Subcutaneous abdominal adipose tissue (tissue), 5 donors: ENCODE data around the gene MCC.

Source experiments
- H3K27ac ChIP-seq: one replicate; pipeline ENCODE4 v1.7.0; 2013; ENCODE audit warnings: low read depth, mild to moderate bottlenecking, inconsistent platforms, low read length, moderate library complexity
- H3K27me3 ChIP-seq, 5 donors: one replicate each; pipeline ENCODE4 v1.7.0; 2013; ENCODE audit warnings: low read length in 5 of 5, inconsistent platforms in 1 of 5; ENCODE audit not compliant: control insufficient read depth in 5 of 5, insufficient read depth in 4 of 5
- H3K36me3 ChIP-seq, 5 donors: one replicate each; pipeline ENCODE4 v1.7.0; 2013; ENCODE audit warnings: low read length in 5 of 5; ENCODE audit not compliant: control insufficient read depth in 5 of 5, insufficient read depth in 5 of 5
- H3K4me1 ChIP-seq, 5 donors: one replicate each; pipeline ENCODE4 v1.7.0; 2013; ENCODE audit warnings: low read length in 5 of 5, mild to moderate bottlenecking in 3 of 5, moderate library complexity in 1 of 5; ENCODE audit not compliant: control insufficient read depth in 5 of 5, insufficient read depth in 5 of 5
- H3K4me3 ChIP-seq, 5 donors: one replicate each; pipeline ENCODE4 v1.7.0; 2013; ENCODE audit warnings: low read length in 5 of 5, low read depth in 1 of 5
- H3K9ac ChIP-seq, 5 donors: one replicate each; pipeline ENCODE4 v1.7.0; 2013; ENCODE audit warnings: low read length in 5 of 5, mild to moderate bottlenecking in 4 of 5, moderate library complexity in 3 of 5
- H3K9me3 ChIP-seq, 5 donors: one replicate each; pipeline ENCODE4 v1.7.0; 2013; ENCODE audit warnings: low read length in 5 of 5; ENCODE audit not compliant: control insufficient read depth in 5 of 5
- donor health status: healthy.
- donor health status: healthy.
- donor health status: healthy.
- donor health status: healthy.
- donor health status: healthy.

Gene MCC

GRCh38 chr5:113161806-113162205 lies 326.4 kb downstream of the MCC start:
- H3K27me3 ChIP-seq, result no peaks in the 10 kb centered on the region
- no peaks in the 10 kb centered on the region for H3K36me3 ChIP-seq
- no peak overlapping the region for H3K27ac ChIP-seq
- H3K4me3 ChIP-seq, result no peak overlapping the region
- no peak overlapping the region for H3K9ac ChIP-seq
- H3K4me1 ChIP-seq, result peaks cover 0 to 6% (median 5%) of the 10 kb centered on the region in 5 donors
- no peaks in the 10 kb centered on the region for H3K9me3 ChIP-seq

GRCh38 chr5:113157886-113158285 lies 330.4 kb downstream of the MCC start:
- Histone ChIP-seq H3K9ac (no peak overlapping the region), H3K36me3 (no peaks in the 10 kb centered on the region), H3K4me3 (no peak overlapping the region), H3K27me3 (no peaks in the 10 kb centered on the region), H3K4me1 (peaks cover 0 to 5% (median 4%) of the 10 kb centered on the region in 5 donors), H3K27ac (no peak overlapping the region), H3K9me3 (peaks cover 0 to 3% (median 0%) of the 10 kb centered on the region in 5 donors)

GRCh38 chr5:113156271-113156877 lies 331.9 kb downstream of the MCC start:
- Histone ChIP-seq H3K4me1 (no peaks in the 10 kb centered on the region), H3K27me3 (no peaks in the 10 kb centered on the region), H3K9ac (no peak overlapping the region)

GRCh38 chr5:113153512-113154097 lies 334.6 kb downstream of the MCC start:
- Histone ChIP-seq H3K4me3 (no peak overlapping the region), H3K36me3 (no peaks in the 10 kb centered on the region), H3K4me1 (peaks cover 0 to 4% (median 0%) of the 10 kb centered on the region in 5 donors), H3K27ac (no peak overlapping the region), H3K9ac (no peak overlapping the region), H3K9me3 (peaks cover 0 to 3% (median 0%) of the 10 kb centered on the region in 5 donors), H3K27me3 (no peaks in the 10 kb centered on the region)

More at GRCh38 chr5:113156271-113156877, 331.9 kb downstream of the MCC start:
- Histone ChIP-seq H3K27ac (no peak overlapping the region), H3K4me3 (no peak overlapping the region), H3K36me3 (no peaks in the 10 kb centered on the region), H3K9me3 (peaks cover 0 to 3% (median 0%) of the 10 kb centered on the region in 5 donors)

- H3K9ac ChIP-seq, result no peak overlapping the region
- H3K4me3 ChIP-seq, result no peak overlapping the region
- H3K4me1 ChIP-seq, result peaks cover 0 to 4% (median 0%) of the 10 kb centered on the region in 5 donors
- H3K27ac ChIP-seq, result no peak overlapping the region
- H3K9me3 ChIP-seq, result peaks cover 0 to 3% (median 0%) of the 10 kb centered on the region in 5 donors
- H3K36me3 ChIP-seq, result no peaks in the 10 kb centered on the region
- H3K27me3 ChIP-seq, result no peaks in the 10 kb centered on the region
Measured at GRCh38 chr5:113152380-113152740, 335.9 kb downstream of the MCC start.

- peaks cover 0 to 3% (median 0%) of the 10 kb centered on the region in 5 donors for H3K9me3 ChIP-seq
- H3K4me3 ChIP-seq, result no peak overlapping the region
- H3K36me3 ChIP-seq, result no peaks in the 10 kb centered on the region
- no peak overlapping the region for H3K9ac ChIP-seq
- no peak overlapping the region for H3K27ac ChIP-seq
- no peaks in the 10 kb centered on the region for H3K27me3 ChIP-seq
- peaks cover 0 to 4% (median 0%) of the 10 kb centered on the region in 5 donors for H3K4me1 ChIP-seq
Measured at GRCh38 chr5:113151641-113152379, 336.4 kb downstream of the MCC start.

GRCh38 chr5:113150821-113151220 lies 337.4 kb downstream of the MCC start:
- Histone ChIP-seq H3K9me3 (peaks cover 0 to 1% (median 0%) of the 10 kb centered on the region in 5 donors), H3K4me1 (peaks cover 0 to 4% (median 0%) of the 10 kb centered on the region in 5 donors), H3K36me3 (no peaks in the 10 kb centered on the region), H3K9ac (no peak overlapping the region), H3K27ac (no peak overlapping the region), H3K4me3 (no peak overlapping the region), H3K27me3 (no peaks in the 10 kb centered on the region)

- Histone ChIP-seq H3K36me3 (no peaks in the 10 kb centered on the region), H3K9me3 (no peaks in the 10 kb centered on the region), H3K4me3 (no peak overlapping the region), H3K9ac (no peak overlapping the region), H3K4me1 (peaks cover 0 to 4% (median 0%) of the 10 kb centered on the region in 5 donors), H3K27me3 (no peaks in the 10 kb centered on the region), H3K27ac (no peak overlapping the region)
Measured at GRCh38 chr5:113150221-113150620, 338.0 kb downstream of the MCC start.

- no peak overlapping the region for H3K4me3 ChIP-seq
- H3K4me1 ChIP-seq, result peaks cover 0 to 4% (median 0%) of the 10 kb centered on the region in 5 donors
- no peaks in the 10 kb centered on the region for H3K9me3 ChIP-seq
- H3K27me3 ChIP-seq, result no peaks in the 10 kb centered on the region
- no peak overlapping the region for H3K27ac ChIP-seq
- no peak overlapping the region for H3K9ac ChIP-seq
- no peaks in the 10 kb centered on the region for H3K36me3 ChIP-seq
Measured at GRCh38 chr5:113147537-113147936, 340.7 kb downstream of the MCC start.

GRCh38 chr5:113147101-113147508 lies 341.1 kb downstream of the MCC start:
- Histone ChIP-seq H3K4me1 (peaks cover 0 to 4% (median 0%) of the 10 kb centered on the region in 5 donors), H3K9me3 (no peaks in the 10 kb centered on the region), H3K27ac (no peak overlapping the region), H3K4me3 (no peak overlapping the region), H3K9ac (no peak overlapping the region), H3K27me3 (no peaks in the 10 kb centered on the region), H3K36me3 (no peaks in the 10 kb centered on the region)
